CD4-positive, alpha-beta T cell (primary cell): ENCODE results near the gene ENOX1. TPM values are rescaled to one million over a fixed set of nuclear protein-coding genes. Genes with fewer than 3 reads are reported as not detected.

Source experiments
- ATAC-seq: fragments of 200-7000 bp; cut with Tn5 transposase; one replicate; pipeline ENCODE4 v1.10.0; 2022; ENCODE audit warnings: mild to moderate bottlenecking; ENCODE audit not compliant: poor library complexity
- CTCF ChIA-PET: fragments of 350-600 bp; sonication (Branson Sonifier 250); formaldehyde crosslinking; loops from one replicate; lab custom pipeline; 2021; ENCODE audit warnings: antibody characterized with exemption, inconsistent platforms; lab: Charles Lee
- POLR2A ChIA-PET: fragments of 350-600 bp; sonication (Branson Sonifier 250); formaldehyde crosslinking; loops from one replicate; lab custom pipeline; 2021; ENCODE audit warnings: antibody characterized with exemption, inconsistent platforms; lab: Charles Lee
- DNase-seq, 14 experiments: peaks; one replicate each; pipeline ENCODE4 v3.0.0-alpha.2; 2013 to 2020; ENCODE audit warnings: mixed read lengths in 2 of 14
- H3K27ac ChIP-seq, 2 donors: one replicate each; pipeline versions ENCODE4 v1.5.1 to v1.7.0; 2013; ENCODE audit warnings: low read length in 2 of 2, low read depth in 1 of 2, mild to moderate bottlenecking in 1 of 2
- H3K27me3 ChIP-seq, 2 experiments: 1 replicate in 1 of 2; 2 replicates in 1 of 2; pipeline versions ENCODE4 v1.6.1 to v1.7.0; 2013; ENCODE audit warnings: low read length in 2 of 2, control low read depth in 1 of 2, mild to moderate bottlenecking in 1 of 2, moderate library complexity in 1 of 2; ENCODE audit not compliant: insufficient read depth in 2 of 2, control insufficient read depth in 1 of 2
- H3K36me3 ChIP-seq: one replicate; pipeline ENCODE4 v1.6.1; 2013; ENCODE audit warnings: low read length, control low read depth; ENCODE audit not compliant: insufficient read depth
- H3K4me1 ChIP-seq: one replicate; pipeline ENCODE4 v1.6.1; 2013; ENCODE audit warnings: low read length, control low read depth; ENCODE audit not compliant: insufficient read depth
- H3K4me3 ChIP-seq: one replicate; pipeline ENCODE4 v1.5.1; 2013; ENCODE audit warnings: mild to moderate bottlenecking, low read length, moderate library complexity
- H3K9me3 ChIP-seq, 2 experiments: 1 replicate in 1 of 2; 2 replicates in 1 of 2; pipeline versions ENCODE4 v1.6.1 to v1.7.0; 2013; ENCODE audit warnings: low read length in 2 of 2, mild to moderate bottlenecking in 2 of 2, control low read depth in 1 of 2, moderate library complexity in 1 of 2; ENCODE audit not compliant: control insufficient read depth in 1 of 2, insufficient read depth in 1 of 2
- H3K27ac Mint-ChIP-seq: one replicate; pipeline ENCODE4 v1.8.0; 2020; ENCODE audit warnings: mixed read lengths
- H3K27me3 Mint-ChIP-seq: one replicate; pipeline ENCODE4 v1.8.0; 2021; ENCODE audit warnings: mixed read lengths
- H3K36me3 Mint-ChIP-seq: one replicate; pipeline ENCODE4 v1.8.0; 2021; ENCODE audit warnings: low read depth, mixed read lengths
- H3K4me1 Mint-ChIP-seq: one replicate; pipeline ENCODE4 v1.8.0; 2021; ENCODE audit warnings: low read depth, mixed read lengths
- H3K4me3 Mint-ChIP-seq: one replicate; pipeline ENCODE4 v1.8.0; 2020; ENCODE audit warnings: mild to moderate bottlenecking, mixed read lengths
- H3K9me3 Mint-ChIP-seq: one replicate; pipeline ENCODE4 v1.8.0; 2020; ENCODE audit warnings: mixed read lengths
- CTCF ChIP-seq: fragments of 200-600 bp; IDR thresholded peaks from one replicate; pipeline ENCODE4 v1.8.0; 2022; ENCODE audit warnings: antibody characterized with exemption, mild to moderate bottlenecking
- intact Hi-C, 2 experiments: fragments of 100-400 bp; cut with DNase I in 1 of 2; cut with micrococcal nuclease in 1 of 2; formaldehyde crosslinking; loops; one replicate each; pipeline versions ENCODE4 v1.15.1 to v1.9.0; 2023 to 2025; cut with DNase I, micrococcal nuclease
- total RNA-seq, 174 experiments: library from RNA in 2 of 174; stranded (reverse) in 2 of 174; gene quantifications; one replicate each; pipeline ENCODE4 v1.2.3 and lab custom pipeline; 2021 to 2026

Gene ENOX1
- total RNA-seq, 2 experiments from 2014 or later, result not detected

GRCh38 chr13:43203781-43204180 is 583.0 kb downstream of the ENOX1 start:
- H3K36me3 Mint-ChIP-seq, result no peaks in the 10 kb centered on the region
- H3K27ac Mint-ChIP-seq, result no peak overlapping the region
- peaks cover 14% of the 10 kb centered on the region for H3K27me3 Mint-ChIP-seq
- H3K4me3 Mint-ChIP-seq, result no peak overlapping the region
- TF ChIP-seq CTCF, result no peak
- ChIA-PET CTCF (no interaction called here), POLR2A (no interaction called here)
- peaks cover 14% of the 10 kb centered on the region for H3K9me3 Mint-ChIP-seq
- ATAC-seq, result no peak
- no peaks in the 10 kb centered on the region for H3K4me1 Mint-ChIP-seq
- no peaks in the 10 kb centered on the region for H3K9me3 ChIP-seq
- H3K27ac ChIP-seq, result no peak overlapping the region
- intact Hi-C loops, result no loop called here
- no peak for DNase-seq
- H3K36me3 ChIP-seq, result no peaks in the 10 kb centered on the region
- H3K4me1 ChIP-seq, result no peaks in the 10 kb centered on the region
- no peak overlapping the region for H3K4me3 ChIP-seq
- H3K27me3 ChIP-seq, result no peaks in the 10 kb centered on the region

DNA sequence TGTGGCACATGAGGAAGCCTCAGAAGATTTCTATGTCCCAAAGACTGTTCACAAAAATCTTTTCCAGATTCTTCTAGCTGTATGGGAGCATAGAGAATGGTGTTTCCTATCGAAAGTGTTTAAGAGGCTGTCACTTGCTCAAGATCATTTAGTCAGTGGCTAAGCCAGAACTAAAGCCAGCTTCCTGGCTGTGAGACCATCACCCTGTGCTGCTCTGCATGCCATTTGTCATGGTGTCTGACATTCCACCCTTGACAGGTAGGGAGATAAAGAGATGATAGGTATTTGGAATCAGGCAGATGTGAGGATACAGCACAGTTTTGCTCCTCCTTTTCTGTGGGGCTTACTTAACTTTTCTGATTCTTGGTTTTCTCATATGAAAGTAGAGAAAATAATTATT is 586.0 kb downstream of the ENOX1 start:
- intact Hi-C loops, result no loop called here
- ChIA-PET CTCF (no interaction called here), POLR2A (no interaction called here)
- Histone ChIP-seq H3K4me1 (no peaks in the 10 kb centered on the region), H3K36me3 (no peaks in the 10 kb centered on the region), H3K4me3 (no peak overlapping the region), H3K27me3 (no peaks in the 10 kb centered on the region), H3K27ac (no peak overlapping the region), H3K9me3 (no peaks in the 10 kb centered on the region)
- H3K9me3 Mint-ChIP-seq, result peaks cover 14% of the 10 kb centered on the region
- no peak for ATAC-seq
- no peaks in the 10 kb centered on the region for H3K4me1 Mint-ChIP-seq
- no peaks in the 10 kb centered on the region for H3K36me3 Mint-ChIP-seq
- H3K4me3 Mint-ChIP-seq, result no peak overlapping the region
- TF ChIP-seq CTCF, result no peak
- H3K27ac Mint-ChIP-seq, result no peak overlapping the region
- peaks cover 34% of the 10 kb centered on the region for H3K27me3 Mint-ChIP-seq
- no peak for DNase-seq

DNA sequence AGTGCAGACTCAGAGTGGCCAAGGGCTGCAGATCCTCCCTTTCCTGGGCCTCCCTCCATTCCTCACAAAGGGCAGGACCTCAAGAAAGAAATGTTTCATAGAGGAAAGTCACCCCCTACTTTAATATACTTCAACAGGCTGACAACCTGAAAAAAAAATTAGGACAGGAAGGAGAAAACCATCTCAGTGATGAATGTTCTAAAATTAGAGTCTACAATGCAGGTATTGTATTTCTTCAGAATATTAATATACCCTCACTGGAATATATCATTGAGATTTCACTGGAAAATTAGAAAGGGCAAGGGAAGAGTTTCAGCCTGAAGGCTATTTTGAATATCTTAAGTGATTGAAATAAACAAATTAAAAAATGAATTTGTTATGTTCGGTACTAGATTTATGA is 586.5 kb downstream of the ENOX1 start:
- no peaks in the 10 kb centered on the region for H3K27me3 ChIP-seq
- no peak overlapping the region for H3K27ac ChIP-seq
- ATAC-seq (no peak), DNase-seq (no peak)
- intact Hi-C loops, result no loop called here
- ChIA-PET POLR2A (no interaction called here), CTCF (no interaction called here)
- TF ChIP-seq CTCF, result no peak
- no peaks in the 10 kb centered on the region for H3K36me3 ChIP-seq
- no peaks in the 10 kb centered on the region for H3K4me1 ChIP-seq
- H3K27me3 Mint-ChIP-seq, result peaks cover 34% of the 10 kb centered on the region
- H3K9me3 Mint-ChIP-seq, result peaks cover 14% of the 10 kb centered on the region
- no peak overlapping the region for H3K27ac Mint-ChIP-seq
- H3K36me3 Mint-ChIP-seq, result no peaks in the 10 kb centered on the region
- no peak overlapping the region for H3K4me3 ChIP-seq
- no peak overlapping the region for H3K4me3 Mint-ChIP-seq
- H3K9me3 ChIP-seq, result no peaks in the 10 kb centered on the region
- H3K4me1 Mint-ChIP-seq, result no peaks in the 10 kb centered on the region
